ENCODE measurements around the gene ZMYM5. TPM values are rescaled to one million over a fixed set of nuclear protein-coding genes. Genes with fewer than 3 reads are reported as not detected.

ZMYM5 gene
- 11.8 and 12.6 TPM in 2 replicates for total RNA-seq (2021)
- long read RNA-seq, transcript ZMYM5-202 (6 exons, 1,382 nt): minor isoform, 8 of 88 reads
- long read RNA-seq, transcript ZMYM5-201 (8 exons, 3,268 nt): major isoform, 19 of 88 reads
- long read RNA-seq, transcript ZMYM5-203 (5 exons, 1,092 nt): minor isoform, 14 of 88 reads
- long read RNA-seq, partial matches to known transcripts: 12 of 88 reads
- long read RNA-seq, other reads (novel, unspliced or antisense): 34 of 88 reads

- Histone ChIP-seq H3K4me1 (ENCODE audit: insufficient read depth, low read length) (peaks cover 1% of the 10 kb centered on the region; the same call in 1 of the 2 replicates), H2BK20ac (ENCODE audit: low read depth, low read length, poor library complexity, severe bottlenecking) (no peak within 1 kb of the TSS), H2BK5ac (ENCODE audit: insufficient read length, low read length) (no peak within 1 kb of the TSS), H3K79me1 (ENCODE audit: insufficient read depth, low read depth, low read length, poor library complexity, severe bottlenecking) (no peaks in the 10 kb centered on the region), H3K79me2 (ENCODE audit: insufficient read depth, low read length) (peaks cover 6% of the 10 kb centered on the region; the same call in 1 of the 2 replicates), H4K91ac (ENCODE audit: insufficient read length, low read depth, low read length) (peak within 1 kb of the TSS; percentile 72), H3K27me3 (ENCODE audit: insufficient read depth, low read length) (no peaks in the 10 kb centered on the region), H3K14ac (ENCODE audit: insufficient read depth, low read length) (peak within 1 kb of the TSS; percentile 96), H3K23me2 (ENCODE audit: insufficient read length, low read depth, low read length, poor library complexity, severe bottlenecking) (peaks cover 9% of the 10 kb centered on the region), H4K8ac (replicated peaks; ENCODE audit: insufficient read length, low read depth, low read length) (no peak within 1 kb of the TSS), H4K20me1 (ENCODE audit: control insufficient read depth, insufficient read depth, insufficient read length) (no peaks in the 10 kb centered on the region), H2BK15ac (ENCODE audit: low read depth, low read length) (no peak within 1 kb of the TSS), H3K27ac (ENCODE audit: insufficient read length, low read depth, low read length) (no peak within 1 kb of the TSS), H2AK5ac (ENCODE audit: insufficient read length, low read length) (no peak within 1 kb of the TSS), H3K4me2 (ENCODE audit: insufficient read depth, insufficient read length, low read length) (peak within 1 kb of the TSS; percentile 73), H3K4ac (ENCODE audit: low read depth, low read length) (peak within 1 kb of the TSS; percentile 89; the same call in 1 of the 2 replicates), H2BK120ac (ENCODE audit: low read depth, low read length, poor library complexity, severe bottlenecking) (peak within 1 kb of the TSS; percentile 95), H2AFZ (ENCODE audit: low read length) (no peak within 1 kb of the TSS), H3K56ac (ENCODE audit: insufficient read length, low read depth, low read length) (no peak within 1 kb of the TSS), H4K5ac (ENCODE audit: insufficient read length, low read depth, low read length) (no peak within 1 kb of the TSS), H3K9me3 (ENCODE audit: control insufficient read depth, low read depth, low read length) (no peaks in the 10 kb centered on the region), H3K23ac (ENCODE audit: insufficient read length, low read depth, low read length) (no peak within 1 kb of the TSS), H3T11ph (ENCODE audit: low read length) (no peak within 1 kb of the TSS), H3K9ac (ENCODE audit: extremely low read depth, insufficient read length, low read length) (peak within 1 kb of the TSS; percentile 58), H2BK12ac (ENCODE audit: insufficient read length, low read depth, low read length) (no peak within 1 kb of the TSS), H3K18ac (ENCODE audit: insufficient read length, low read depth, low read length) (peak within 1 kb of the TSS; percentile 86)
- WGBS (ENCODE audit: extremely low coverage, insufficient read length, low lambda C conversion rate): no CpG with 5 or more reads among the region's 79 CpGs
- peaks cover 12 to 26% (median 17%) of the 10 kb centered on the region in 3 experiments for H3K36me3 Mint-ChIP-seq (ENCODE audit: insufficient read depth in 1 of 3, low read depth in 3 of 3)
- H3K9me3 Mint-ChIP-seq: no peaks in the 10 kb centered on the region; a peak in 1 of 5 replicates
- TF ChIP-seq, protein P1, sequence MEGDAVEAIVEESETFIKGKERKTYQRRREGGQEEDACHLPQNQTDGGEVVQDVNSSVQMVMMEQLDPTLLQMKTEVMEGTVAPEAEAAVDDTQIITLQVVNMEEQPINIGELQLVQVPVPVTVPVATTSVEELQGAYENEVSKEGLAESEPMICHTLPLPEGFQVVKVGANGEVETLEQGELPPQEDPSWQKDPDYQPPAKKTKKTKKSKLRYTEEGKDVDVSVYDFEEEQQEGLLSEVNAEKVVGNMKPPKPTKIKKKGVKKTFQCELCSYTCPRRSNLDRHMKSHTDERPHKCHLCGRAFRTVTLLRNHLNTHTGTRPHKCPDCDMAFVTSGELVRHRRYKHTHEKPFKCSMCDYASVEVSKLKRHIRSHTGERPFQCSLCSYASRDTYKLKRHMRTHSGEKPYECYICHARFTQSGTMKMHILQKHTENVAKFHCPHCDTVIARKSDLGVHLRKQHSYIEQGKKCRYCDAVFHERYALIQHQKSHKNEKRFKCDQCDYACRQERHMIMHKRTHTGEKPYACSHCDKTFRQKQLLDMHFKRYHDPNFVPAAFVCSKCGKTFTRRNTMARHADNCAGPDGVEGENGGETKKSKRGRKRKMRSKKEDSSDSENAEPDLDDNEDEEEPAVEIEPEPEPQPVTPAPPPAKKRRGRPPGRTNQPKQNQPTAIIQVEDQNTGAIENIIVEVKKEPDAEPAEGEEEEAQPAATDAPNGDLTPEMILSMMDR (conservative IDR thresholded peaks at IDR 0.05): no peak
- peaks cover 23 to 26% of the 10 kb centered on the region in 2 experiments for H3K4me1 Mint-ChIP-seq
- peak within 1 kb of the TSS; percentile 93 to 97 (median 95); a peak in 6 of 7 replicates for H3K27ac Mint-ChIP-seq
- no peaks in the 10 kb centered on the region for H3K27me3 Mint-ChIP-seq (ENCODE audit: low read depth)
- peak; percentile 99 for DNase-seq
- H3K4me3 Mint-ChIP-seq: peak within 1 kb of the TSS; percentile 93 to 98
Observed at GRCh38 chr13:19863323-19864023, at the start of gene ZMYM5. TSS of gene ZMYM5 (minus strand) at chr13:19863649. CDS start at chr13:19852180, 11,469 bp downstream.

Data from H9 (cell line).